RWPE2 (cell line): ENCODE data around the gene PFDN1.

Experiments
- ATAC-seq: fragments of 200-7000 bp; cut with Tn5 transposase; 3 replicates; pipeline ENCODE4 v1.9.1; 2021; ENCODE audit warnings: low read depth
- DNase-seq: peaks from one replicate; pipeline ENCODE4 v3.0.0-alpha.2; 2020; ENCODE audit warnings: low spot score
- H3K27ac ChIP-seq: fragments of 450-650 bp; 2 replicates; pipeline ENCODE4 v1.5.1; 2017; ENCODE audit warnings: mild to moderate bottlenecking; ENCODE audit not compliant: poor library complexity, severe bottlenecking
- H3K27me3 ChIP-seq: fragments of 250-450 bp; sonication (Bioruptor Pico); 2 replicates; pipeline ENCODE4 v1.5.1; 2021; ENCODE audit warnings: mild to moderate bottlenecking, moderate library complexity; ENCODE audit not compliant: insufficient read depth, poor library complexity, severe bottlenecking
- H3K36me3 ChIP-seq: fragments of 250-450 bp; sonication (Bioruptor Pico); 2 replicates; pipeline ENCODE4 v1.5.1; 2020; ENCODE audit warnings: low read depth, mild to moderate bottlenecking, moderate library complexity
- H3K4me1 ChIP-seq: fragments of 250-450 bp; sonication (Bioruptor Pico); 2 replicates; pipeline ENCODE4 v1.5.1; 2021; ENCODE audit warnings: mild to moderate bottlenecking, moderate library complexity; ENCODE audit not compliant: insufficient read depth, poor library complexity, severe bottlenecking
- H3K4me3 ChIP-seq: fragments of 250-450 bp; sonication (Bioruptor Pico); 2 replicates; pipeline ENCODE4 v1.5.1; 2021; ENCODE audit warnings: mild to moderate bottlenecking, moderate library complexity; ENCODE audit not compliant: severe bottlenecking
- H3K9me3 ChIP-seq: fragments of 250-450 bp; sonication (Bioruptor Pico); 2 replicates; pipeline ENCODE4 v1.5.1; 2021; ENCODE audit warnings: mild to moderate bottlenecking, moderate library complexity; ENCODE audit not compliant: severe bottlenecking
- TF ChIP-seq, protein P1 (sequence below): fragments of 450-650 bp; IDR thresholded peaks from one replicate; pipeline ENCODE4 v1.5.1; 2017; ENCODE audit warnings: mild to moderate bottlenecking, moderate library complexity; ENCODE audit not compliant: poor library complexity, severe bottlenecking

Gene PFDN1, protein sequence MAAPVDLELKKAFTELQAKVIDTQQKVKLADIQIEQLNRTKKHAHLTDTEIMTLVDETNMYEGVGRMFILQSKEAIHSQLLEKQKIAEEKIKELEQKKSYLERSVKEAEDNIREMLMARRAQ

DNA sequence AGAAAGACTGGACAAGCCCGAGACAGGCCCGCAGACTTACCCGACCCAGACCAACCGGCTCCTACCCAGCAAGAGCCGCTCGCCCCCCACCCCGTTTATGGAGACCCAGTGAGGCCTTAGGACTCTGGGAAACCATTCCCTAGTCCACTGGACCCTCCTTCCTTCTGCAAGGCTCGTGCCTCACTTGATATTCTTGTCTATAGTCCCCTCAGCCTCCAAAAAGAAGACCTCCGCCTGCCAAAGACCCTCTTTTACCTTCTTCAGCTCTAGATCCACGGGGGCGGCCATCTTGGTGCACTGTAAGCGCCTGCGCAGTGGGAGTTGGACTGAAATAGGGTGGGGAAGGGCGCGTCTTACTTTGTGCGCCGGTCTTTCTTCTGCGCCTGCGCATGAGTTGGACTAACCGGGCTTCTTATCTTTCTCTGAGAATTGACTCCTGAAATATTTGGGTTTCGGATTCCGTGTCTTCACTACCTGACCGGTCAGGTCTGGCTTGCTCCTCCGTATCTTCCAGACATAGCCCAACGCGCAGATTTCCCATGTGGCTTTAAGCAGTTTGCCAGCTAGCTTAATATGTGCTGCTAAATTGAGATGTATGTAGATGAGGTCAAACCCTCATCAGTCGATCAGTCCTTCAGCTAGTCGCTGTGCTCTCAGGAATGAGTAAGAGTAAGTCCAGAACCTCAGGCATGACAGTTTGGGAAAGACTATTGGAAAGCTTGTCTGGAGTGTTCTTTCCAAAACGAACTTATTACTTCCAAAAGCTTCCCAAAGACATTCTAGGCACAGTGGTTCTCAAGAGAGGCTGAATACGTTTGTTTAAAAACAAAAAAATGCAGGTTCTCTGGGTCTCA, at the start of gene PFDN1:
Gene PFDN1, minus strand, starts transcription at position 316 of the 854 bp plus-strand sequence. Its CDS starts 28 bp downstream, at position 288.
- peak within 1 kb of the TSS; percentile 72 for H3K4me3 ChIP-seq
- H3K9me3 ChIP-seq: no peaks in the 10 kb centered on the region
- peak within 1 kb of the TSS; percentile 42 for H3K27ac ChIP-seq
- no peaks in the 10 kb centered on the region for H3K27me3 ChIP-seq
- TF ChIP-seq, protein P1, sequence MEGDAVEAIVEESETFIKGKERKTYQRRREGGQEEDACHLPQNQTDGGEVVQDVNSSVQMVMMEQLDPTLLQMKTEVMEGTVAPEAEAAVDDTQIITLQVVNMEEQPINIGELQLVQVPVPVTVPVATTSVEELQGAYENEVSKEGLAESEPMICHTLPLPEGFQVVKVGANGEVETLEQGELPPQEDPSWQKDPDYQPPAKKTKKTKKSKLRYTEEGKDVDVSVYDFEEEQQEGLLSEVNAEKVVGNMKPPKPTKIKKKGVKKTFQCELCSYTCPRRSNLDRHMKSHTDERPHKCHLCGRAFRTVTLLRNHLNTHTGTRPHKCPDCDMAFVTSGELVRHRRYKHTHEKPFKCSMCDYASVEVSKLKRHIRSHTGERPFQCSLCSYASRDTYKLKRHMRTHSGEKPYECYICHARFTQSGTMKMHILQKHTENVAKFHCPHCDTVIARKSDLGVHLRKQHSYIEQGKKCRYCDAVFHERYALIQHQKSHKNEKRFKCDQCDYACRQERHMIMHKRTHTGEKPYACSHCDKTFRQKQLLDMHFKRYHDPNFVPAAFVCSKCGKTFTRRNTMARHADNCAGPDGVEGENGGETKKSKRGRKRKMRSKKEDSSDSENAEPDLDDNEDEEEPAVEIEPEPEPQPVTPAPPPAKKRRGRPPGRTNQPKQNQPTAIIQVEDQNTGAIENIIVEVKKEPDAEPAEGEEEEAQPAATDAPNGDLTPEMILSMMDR: no peak
- ATAC-seq (peak; percentile 88), DNase-seq (peak; percentile 98)
- H3K4me1 ChIP-seq: peaks cover 33% of the 10 kb centered on the region
- peaks cover 32% of the 10 kb centered on the region for H3K36me3 ChIP-seq

DNA sequence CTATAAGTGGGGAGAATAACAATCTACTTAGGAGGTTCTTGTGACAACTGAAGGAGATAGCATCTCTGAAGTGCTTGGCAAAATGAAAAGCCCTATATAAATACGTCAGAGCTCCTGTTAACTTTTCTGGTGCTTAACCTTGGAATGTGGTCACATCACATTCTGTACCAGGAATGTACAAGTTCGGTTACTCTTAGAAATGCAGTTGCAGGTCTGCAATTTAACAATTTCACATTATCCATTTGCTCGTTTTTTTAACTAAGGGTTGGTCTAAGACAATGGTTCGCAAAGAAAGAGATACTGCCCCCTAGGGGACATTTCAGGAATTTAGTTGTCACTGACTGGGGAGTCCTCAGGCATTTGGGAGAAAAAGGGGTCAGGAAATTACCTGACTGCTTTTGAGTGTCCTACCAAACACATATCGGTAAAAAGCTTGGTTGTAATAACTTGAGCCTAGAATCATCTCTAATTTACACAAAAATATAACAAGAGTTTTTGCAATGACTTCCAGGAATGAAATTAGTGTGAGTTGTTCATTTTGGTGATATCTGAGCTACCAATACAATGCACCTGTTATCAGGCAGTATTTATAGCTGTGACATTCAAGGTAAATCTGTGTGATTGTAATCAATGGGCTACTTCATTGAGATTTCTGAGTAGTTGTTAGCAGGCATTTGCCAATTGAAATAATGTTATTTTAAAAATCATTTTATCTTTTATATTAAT, 48.9 kb upstream of the PFDN1 start:
- H3K9me3 ChIP-seq: no peaks in the 10 kb centered on the region
- ATAC-seq (peak; percentile 42), DNase-seq (no peak)
- TF ChIP-seq, protein P1: peak; percentile 97
- no peak overlapping the region for H3K27ac ChIP-seq
- no peak overlapping the region for H3K4me3 ChIP-seq
- H3K27me3 ChIP-seq: no peaks in the 10 kb centered on the region
- H3K36me3 ChIP-seq: no peaks in the 10 kb centered on the region
- H3K4me1 ChIP-seq: peaks cover 27% of the 10 kb centered on the region

DNA sequence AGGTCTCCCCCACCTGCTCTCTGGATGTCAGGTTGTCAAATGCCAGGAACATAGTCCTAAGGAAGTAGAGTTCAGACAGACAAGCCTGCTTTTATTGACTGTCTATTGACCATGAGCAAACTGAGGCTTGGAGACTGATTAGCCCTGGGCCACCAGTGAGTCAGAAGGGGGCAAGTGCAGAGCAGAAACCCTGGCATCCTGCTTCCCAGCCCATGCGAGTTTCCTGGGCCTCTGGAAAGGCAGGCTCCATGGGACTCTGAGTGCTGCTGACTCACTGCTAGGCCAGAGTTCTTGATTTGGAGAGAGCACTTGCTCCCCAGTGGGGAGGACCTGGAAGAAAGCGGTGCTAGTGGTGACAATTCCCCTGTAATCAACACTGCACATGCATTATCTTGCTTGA, 46.3 kb upstream of the PFDN1 start:
- no peak overlapping the region for H3K4me3 ChIP-seq
- H3K9me3 ChIP-seq: no peaks in the 10 kb centered on the region
- H3K36me3 ChIP-seq: peaks cover 3% of the 10 kb centered on the region
- peaks cover 40% of the 10 kb centered on the region for H3K4me1 ChIP-seq
- no peaks in the 10 kb centered on the region for H3K27me3 ChIP-seq
- DNase-seq: no peak
- H3K27ac ChIP-seq: peak overlapping the region; percentile 46
- ATAC-seq: no peak
- TF ChIP-seq, protein P1: no peak

DNA sequence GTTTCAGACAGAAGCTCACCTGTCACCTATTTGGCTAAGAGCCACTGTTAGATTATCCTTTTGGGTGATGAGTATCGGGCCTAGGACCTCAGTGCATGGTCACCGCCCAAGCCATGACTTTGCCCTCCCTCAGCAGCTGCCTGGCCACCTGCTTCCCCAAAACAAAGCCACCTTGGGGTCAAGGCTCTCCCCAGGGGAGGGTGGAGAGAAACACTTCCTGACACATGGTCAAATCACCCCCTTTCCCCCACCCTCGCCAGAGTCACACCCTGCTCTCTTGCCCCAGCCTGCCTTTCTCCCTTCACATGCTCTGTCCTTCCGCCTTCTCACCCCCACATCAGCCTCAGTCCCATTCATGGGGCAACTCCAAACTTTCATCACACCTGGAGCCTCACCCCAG, 45.2 kb upstream of the PFDN1 start:
- TF ChIP-seq, protein P1: no peak
- H3K9me3 ChIP-seq: no peaks in the 10 kb centered on the region
- H3K27ac ChIP-seq: peak overlapping the region; percentile 46
- H3K36me3 ChIP-seq: peaks cover 12% of the 10 kb centered on the region
- ATAC-seq (peak; percentile 43), DNase-seq (peak; percentile 92)
- peaks cover 42% of the 10 kb centered on the region for H3K4me1 ChIP-seq
- H3K4me3 ChIP-seq: no peak overlapping the region
- H3K27me3 ChIP-seq: no peaks in the 10 kb centered on the region
